Cardiac muscle cell (in vitro differentiated cells and primary cell): Measurements from ENCODE around the gene MKRN3. TPM values are rescaled to one million over a fixed set of nuclear protein-coding genes. Genes with fewer than 3 reads are reported as not detected.

Source experiments
- DNase-seq, 2 donors: peaks; one replicate each; pipeline versions ENCODE4 v3.0.0 to v3.0.0-alpha.2; 2010 to 2017; ENCODE audit warnings: low read depth in 1 of 2, low spot score in 1 of 2
- H3K27ac ChIP-seq: fragments of 200-600 bp; sonication (generic); 2 replicates; pipeline ENCODE4 v1.5.1; 2016
- H3K27me3 ChIP-seq: fragments of 200-600 bp; sonication (generic); 2 replicates; pipeline ENCODE4 v1.6.0; 2016; ENCODE audit warnings: control low read depth
- H3K36me3 ChIP-seq: fragments of 200-600 bp; sonication (generic); 2 replicates; pipeline ENCODE4 v1.5.1; 2016; ENCODE audit warnings: control low read depth
- H3K4me1 ChIP-seq: fragments of 200-600 bp; sonication (generic); 2 replicates; pipeline ENCODE4 v1.8.1; 2017; ENCODE audit warnings: low read depth, mild to moderate bottlenecking, mixed run types
- H3K4me3 ChIP-seq: fragments of 200-600 bp; sonication (generic); 2 replicates; pipeline ENCODE4 v1.5.1; 2016; ENCODE audit warnings: mild to moderate bottlenecking
- H3K9me3 ChIP-seq: fragments of 200-600 bp; sonication (generic); 2 replicates; pipeline ENCODE4 v1.5.1; 2017; ENCODE audit warnings: low read depth, mild to moderate bottlenecking, control low read depth
- polyA plus RNA-seq: library from polyadenylated mRNA; unstranded; fragments of >200 nt; fragmentation: Nextera tagmentation; extraction: Ambion mirVana; gene quantifications from 2 replicates; pipeline ENCODE4 v1.2.1, GENCODE V29; 2016
- total RNA-seq: library from RNA; depleted of rRNA; stranded (reverse); fragments of >200 nt; gene quantifications from 2 replicates; pipeline ENCODE4 v1.2.3, GENCODE V29; 2016
- TF ChIP-seq, protein P1 (sequence below): IDR thresholded peaks from 2 replicates; pipeline ENCODE4 v1.5.1; 2012; ENCODE audit warnings: low read depth, mild to moderate bottlenecking, low read length

The MKRN3 gene
- total and polyA plus RNA-seq, 2 experiments from 2014 or later, result not detected

DNA sequence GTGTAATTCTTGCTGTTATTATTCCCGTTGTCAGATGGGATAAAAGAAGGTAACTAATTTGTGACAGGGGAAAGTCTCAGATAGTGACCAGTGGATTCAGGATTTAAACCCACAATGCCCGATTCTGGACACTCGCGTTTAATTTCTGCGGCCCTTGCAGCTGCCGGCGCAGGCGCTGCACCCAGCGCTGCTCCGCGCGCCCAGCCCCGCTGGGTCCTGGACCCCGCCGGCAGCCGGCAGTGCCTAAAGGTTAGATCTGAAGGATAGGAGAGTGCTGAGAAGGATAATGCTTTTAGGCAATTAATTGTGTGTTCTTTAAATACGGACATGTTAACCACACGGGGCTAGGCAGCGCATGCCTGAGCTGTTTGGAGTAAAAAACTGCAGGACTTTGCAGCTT, 3.6 kb upstream of the MKRN3 start:
- Histone ChIP-seq H3K9me3 (peaks cover 4% of the 10 kb centered on the region), H3K27ac (no peak overlapping the region), H3K27me3 (no peaks in the 10 kb centered on the region), H3K4me1 (no peaks in the 10 kb centered on the region), H3K36me3 (no peaks in the 10 kb centered on the region), H3K4me3 (no peak overlapping the region)
- DNase-seq, result no peak
- TF ChIP-seq, protein P1, sequence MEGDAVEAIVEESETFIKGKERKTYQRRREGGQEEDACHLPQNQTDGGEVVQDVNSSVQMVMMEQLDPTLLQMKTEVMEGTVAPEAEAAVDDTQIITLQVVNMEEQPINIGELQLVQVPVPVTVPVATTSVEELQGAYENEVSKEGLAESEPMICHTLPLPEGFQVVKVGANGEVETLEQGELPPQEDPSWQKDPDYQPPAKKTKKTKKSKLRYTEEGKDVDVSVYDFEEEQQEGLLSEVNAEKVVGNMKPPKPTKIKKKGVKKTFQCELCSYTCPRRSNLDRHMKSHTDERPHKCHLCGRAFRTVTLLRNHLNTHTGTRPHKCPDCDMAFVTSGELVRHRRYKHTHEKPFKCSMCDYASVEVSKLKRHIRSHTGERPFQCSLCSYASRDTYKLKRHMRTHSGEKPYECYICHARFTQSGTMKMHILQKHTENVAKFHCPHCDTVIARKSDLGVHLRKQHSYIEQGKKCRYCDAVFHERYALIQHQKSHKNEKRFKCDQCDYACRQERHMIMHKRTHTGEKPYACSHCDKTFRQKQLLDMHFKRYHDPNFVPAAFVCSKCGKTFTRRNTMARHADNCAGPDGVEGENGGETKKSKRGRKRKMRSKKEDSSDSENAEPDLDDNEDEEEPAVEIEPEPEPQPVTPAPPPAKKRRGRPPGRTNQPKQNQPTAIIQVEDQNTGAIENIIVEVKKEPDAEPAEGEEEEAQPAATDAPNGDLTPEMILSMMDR, result no peak

DNA sequence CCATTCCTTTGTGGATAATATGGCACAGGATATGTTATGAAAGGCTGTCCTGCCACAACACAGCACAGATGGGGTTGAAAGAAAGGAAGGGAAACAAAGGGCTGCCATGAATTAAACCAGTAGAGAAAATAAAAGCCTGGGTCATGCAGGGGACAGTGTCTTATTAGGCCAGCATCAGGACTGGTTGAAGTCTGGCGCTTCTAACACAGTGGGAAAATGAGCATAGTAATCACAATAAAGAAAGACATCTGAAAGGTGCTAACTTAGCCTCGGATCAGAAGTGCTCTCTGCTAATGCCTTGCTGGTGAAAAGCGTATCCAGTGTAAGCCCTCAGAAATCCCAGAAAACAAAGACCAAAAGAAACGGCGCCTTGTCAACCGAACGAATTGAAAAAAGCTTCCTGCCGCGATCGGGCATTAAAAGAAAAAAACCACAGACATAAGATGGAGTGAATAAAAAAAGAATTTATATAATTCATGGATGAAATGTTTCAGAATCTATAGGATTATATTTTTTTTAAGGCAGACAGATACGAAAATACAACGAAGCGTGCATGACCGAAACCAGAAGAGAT, 566 bp upstream of the MKRN3 start:
- TF ChIP-seq, protein P1, result no peak
- no peaks in the 10 kb centered on the region for H3K36me3 ChIP-seq
- no peaks in the 10 kb centered on the region for H3K4me1 ChIP-seq
- H3K27me3 ChIP-seq, result no peaks in the 10 kb centered on the region
- DNase-seq, result no peak
- peaks cover 4% of the 10 kb centered on the region for H3K9me3 ChIP-seq
- no peak overlapping the region for H3K4me3 ChIP-seq
- no peak overlapping the region for H3K27ac ChIP-seq

DNA sequence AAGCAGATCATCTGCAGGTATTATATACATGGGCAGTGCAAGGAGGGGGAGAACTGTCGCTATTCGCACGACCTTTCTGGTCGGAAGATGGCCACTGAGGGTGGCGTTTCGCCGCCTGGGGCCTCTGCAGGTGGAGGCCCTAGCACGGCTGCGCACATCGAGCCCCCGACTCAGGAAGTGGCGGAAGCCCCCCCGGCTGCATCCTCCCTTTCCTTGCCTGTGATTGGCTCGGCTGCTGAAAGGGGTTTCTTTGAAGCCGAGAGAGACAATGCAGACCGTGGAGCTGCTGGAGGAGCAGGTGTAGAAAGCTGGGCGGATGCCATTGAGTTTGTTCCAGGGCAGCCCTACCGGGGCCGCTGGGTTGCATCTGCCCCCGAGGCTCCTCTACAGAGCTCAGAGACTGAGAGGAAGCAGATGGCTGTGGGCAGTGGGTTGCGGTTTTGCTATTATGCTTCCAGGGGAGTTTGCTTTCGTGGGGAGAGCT, 639 bp downstream of the MKRN3 start:
- Histone ChIP-seq H3K36me3 (no peaks in the 10 kb centered on the region), H3K4me3 (no peak overlapping the region), H3K27me3 (no peaks in the 10 kb centered on the region), H3K4me1 (no peaks in the 10 kb centered on the region), H3K27ac (no peak overlapping the region), H3K9me3 (peaks cover 2% of the 10 kb centered on the region)
- DNase-seq, result no peak
- TF ChIP-seq, protein P1, result no peak

DNA sequence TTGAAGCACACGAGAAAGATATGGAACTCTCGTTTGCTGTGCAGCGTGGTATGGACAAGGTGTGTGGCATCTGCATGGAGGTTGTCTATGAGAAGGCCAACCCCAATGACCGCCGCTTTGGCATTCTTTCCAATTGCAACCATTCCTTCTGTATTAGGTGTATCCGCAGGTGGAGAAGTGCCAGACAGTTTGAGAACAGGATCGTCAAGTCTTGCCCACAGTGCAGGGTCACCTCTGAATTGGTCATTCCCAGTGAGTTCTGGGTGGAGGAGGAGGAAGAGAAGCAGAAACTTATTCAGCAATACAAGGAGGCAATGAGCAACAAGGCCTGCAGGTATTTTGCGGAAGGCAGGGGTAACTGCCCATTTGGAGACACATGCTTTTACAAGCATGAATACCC, 1.2 kb downstream of the MKRN3 start:
- TF ChIP-seq, protein P1, result no peak
- Histone ChIP-seq H3K27ac (no peak overlapping the region), H3K27me3 (no peaks in the 10 kb centered on the region), H3K36me3 (no peaks in the 10 kb centered on the region), H3K4me1 (no peaks in the 10 kb centered on the region), H3K4me3 (no peak overlapping the region), H3K9me3 (no peaks in the 10 kb centered on the region)
- no peak for DNase-seq

DNA sequence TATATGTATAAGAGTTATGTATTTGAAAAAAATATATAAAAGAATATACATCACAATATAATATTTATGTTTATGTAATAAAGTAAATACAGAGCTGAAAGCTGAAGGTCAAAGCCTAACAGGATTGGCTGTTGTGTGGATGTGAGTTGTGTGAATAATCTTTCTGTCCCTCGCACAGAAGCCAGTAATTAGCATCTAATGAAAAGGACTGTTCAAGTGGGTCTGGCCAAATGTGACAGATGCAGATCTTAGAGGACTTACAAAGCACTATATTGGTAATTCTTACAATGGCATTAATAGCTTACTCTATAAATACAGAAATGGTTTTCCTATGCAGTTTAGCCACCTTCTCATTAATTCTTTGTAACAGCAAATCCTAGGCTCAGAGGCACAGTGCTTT, 2.4 kb downstream of the MKRN3 start:
- Histone ChIP-seq H3K36me3 (no peaks in the 10 kb centered on the region), H3K4me1 (no peaks in the 10 kb centered on the region), H3K27ac (no peak overlapping the region), H3K27me3 (no peaks in the 10 kb centered on the region), H3K9me3 (no peaks in the 10 kb centered on the region), H3K4me3 (no peak overlapping the region)
- no peak for DNase-seq
- TF ChIP-seq, protein P1, result no peak
